ENCODE results near the gene KHNYN.
"Not testable (repeated sequence)": the region's sequence is repeated elsewhere in the genome, so short reads cannot be mapped to it uniquely, and the experiment has no call there.

KHNYN gene

DNA sequence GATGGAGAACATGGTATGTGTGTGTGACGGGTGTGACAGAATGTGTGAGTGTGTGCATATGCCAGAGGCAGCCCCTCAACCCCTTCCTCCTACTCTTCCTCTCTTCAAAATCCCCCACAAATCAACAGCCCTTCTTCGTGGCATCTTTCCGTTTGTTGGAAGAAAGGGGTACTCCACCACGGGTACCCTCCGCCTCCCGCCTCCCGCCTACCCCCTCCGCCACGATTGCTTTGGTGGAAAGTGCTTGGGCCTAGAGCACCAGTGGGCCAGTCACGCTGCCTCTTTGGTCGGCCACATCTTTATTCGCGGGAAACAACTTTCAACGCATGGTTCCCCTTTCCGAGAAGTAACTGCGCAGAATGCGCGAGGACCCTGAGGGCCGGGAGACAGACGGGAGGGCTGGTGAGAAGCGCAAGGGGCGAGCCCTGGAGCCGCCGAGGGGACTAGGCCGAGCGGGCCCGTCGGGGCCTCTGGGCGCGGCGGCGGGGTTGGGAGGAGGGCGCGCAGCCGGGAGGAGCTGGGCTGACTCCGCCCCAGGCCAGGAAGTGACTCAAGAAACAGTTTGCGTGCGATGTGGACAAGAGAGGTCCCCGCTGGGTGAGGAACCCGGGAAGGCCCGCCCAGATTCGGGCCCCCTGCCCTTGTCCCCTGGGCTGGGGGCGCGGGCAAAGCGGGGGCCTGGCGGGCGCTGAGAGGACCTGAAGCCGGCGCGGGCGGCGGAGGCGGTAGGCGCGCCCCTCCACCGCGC is at the start of gene KHNYN, which contains the start of gene CBLN3:
TSS of gene KHNYN (plus strand) at position 560 of the 748 bp plus-strand sequence. CDS start 777 bp downstream, outside the sequence.
TSS of gene CBLN3 (minus strand) at position 274 of the 748 bp plus-strand sequence. CDS start 614 bp downstream, outside the sequence.
- peak; percentile 83 for DNase-seq (ENCODE audit: low read depth)

DNA sequence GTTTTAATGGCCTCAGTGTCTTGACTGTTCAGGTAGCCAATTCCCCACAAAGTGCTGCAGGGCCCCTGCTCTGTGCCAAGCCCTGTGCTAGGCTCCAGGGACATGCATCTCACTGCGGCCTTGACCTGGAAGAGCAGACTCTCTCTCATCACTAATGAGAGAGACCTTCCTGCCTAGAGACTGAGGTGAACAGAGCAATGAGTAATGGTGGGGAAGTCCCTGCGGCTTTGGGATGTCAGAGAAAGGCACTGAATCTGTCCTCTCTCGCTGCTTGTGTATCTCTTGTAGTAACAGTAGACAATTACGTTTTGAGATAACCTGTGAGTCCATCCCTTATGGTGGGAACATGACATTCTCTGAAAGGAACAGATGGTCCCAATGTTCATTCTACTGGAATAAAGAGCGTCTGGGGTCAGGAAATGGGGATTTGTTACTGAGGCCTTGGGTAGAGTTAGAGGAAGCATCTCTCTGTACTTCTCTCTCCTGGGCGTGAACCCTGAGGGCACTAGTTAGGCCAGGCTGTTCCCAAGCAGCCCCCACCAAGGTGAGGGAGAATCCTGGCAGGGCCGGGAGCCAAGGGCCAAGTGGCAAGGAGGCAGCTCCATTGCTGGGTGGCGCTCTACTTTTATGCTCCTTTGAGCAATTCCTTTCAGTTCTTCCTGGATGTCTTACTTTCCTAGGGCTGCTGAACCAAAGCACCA is 48.2 kb upstream of the KHNYN start:
- DNase-seq (ENCODE audit: low read depth), result no peak

DNA sequence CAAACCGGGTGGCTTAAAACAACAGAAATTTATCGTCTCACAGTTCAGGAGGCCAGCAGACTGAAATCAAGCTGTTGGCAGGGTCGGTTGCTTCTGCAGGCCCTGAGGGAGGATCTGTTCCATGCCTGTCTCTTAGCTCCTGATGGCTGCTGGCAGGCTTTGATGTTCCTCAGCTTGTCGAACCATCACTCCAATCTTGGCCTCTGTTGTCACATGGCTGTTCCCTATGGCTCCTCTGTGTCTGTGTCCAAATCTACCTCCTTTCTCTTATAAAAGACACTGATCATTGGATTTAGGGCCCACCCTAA is 47.7 kb upstream of the KHNYN start:
- no peak for DNase-seq (ENCODE audit: low read depth)

DNA sequence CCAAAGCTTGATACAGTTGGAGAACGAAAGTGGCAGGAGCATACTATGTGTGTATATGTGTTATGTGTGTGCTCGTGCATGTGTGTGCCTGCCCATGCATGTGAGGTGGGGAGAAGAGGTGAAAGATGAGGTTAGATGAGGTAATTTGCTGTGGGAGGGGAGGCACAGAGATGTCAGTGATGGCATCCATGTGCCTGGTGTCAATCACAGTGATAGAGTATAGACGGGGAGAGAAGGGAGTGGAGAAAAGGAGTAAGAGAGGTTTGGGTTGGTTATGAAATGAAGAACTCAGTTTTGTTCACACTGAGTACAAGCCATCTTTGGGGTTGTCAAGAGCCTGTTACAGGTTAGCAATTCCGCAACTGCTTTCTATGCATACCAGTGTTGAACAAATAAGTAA is 45.6 kb upstream of the KHNYN start:
- no peak for DNase-seq (ENCODE audit: low read depth)

DNA sequence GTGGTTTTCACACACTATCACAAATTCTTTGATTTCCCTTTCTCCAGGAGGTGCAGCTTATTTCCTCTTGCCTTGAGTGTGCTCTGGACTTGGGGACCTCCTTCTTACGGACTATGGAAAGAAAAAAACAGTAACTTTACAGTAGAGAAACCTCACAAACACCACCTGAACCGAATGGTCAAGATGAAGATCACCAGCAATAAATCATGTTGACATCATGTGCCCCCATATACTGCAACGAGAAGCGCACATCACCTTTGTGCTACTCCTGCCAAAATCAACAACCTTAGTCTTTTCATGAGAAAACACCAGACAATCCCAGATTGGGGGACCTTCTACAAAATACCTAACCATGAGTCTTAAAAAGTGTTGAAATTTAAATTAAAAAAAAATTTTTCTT is 44.2 kb upstream of the KHNYN start:
- DNase-seq (ENCODE audit: low read depth), result no peak

DNA sequence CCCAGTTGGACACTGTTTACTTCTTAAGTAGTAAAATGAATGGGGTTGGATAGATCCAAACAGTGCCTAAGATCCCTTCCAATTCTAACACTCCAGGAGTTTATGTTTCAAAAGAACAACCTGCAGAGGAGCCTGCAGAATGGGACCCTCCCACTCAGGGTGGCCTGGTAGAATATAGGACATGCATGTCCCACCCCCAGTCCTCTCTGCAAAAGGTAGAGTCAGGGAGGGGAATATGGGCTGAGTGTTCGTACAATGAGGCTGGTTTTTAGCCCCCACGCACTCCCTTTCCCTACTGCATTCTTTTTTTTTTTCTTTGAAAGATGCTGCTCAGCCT is 42.8 kb upstream of the KHNYN start:
- DNase-seq (ENCODE audit: low read depth), result no peak

DNA sequence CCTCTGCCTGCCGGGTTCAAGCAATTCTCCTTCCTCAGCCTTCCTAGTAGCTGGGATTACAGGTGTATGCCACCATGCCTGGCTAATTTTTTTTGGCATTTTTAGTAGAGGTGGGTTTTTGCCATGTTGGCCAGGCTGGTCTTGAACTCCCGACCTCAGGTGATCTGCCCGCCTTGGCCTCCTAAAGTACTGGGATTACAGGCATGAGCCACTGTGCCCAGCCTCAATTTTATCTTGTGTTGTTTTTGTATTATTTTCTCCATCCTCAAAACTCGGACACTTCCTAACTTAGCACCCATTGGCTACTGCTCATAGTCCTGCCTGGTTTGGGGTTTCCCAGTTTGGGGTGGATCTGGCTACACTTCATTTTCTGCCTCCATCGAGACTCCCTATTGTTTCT is 42.2 kb upstream of the KHNYN start:
- DNase-seq (ENCODE audit: low read depth), result not testable (repeated sequence)

DNA sequence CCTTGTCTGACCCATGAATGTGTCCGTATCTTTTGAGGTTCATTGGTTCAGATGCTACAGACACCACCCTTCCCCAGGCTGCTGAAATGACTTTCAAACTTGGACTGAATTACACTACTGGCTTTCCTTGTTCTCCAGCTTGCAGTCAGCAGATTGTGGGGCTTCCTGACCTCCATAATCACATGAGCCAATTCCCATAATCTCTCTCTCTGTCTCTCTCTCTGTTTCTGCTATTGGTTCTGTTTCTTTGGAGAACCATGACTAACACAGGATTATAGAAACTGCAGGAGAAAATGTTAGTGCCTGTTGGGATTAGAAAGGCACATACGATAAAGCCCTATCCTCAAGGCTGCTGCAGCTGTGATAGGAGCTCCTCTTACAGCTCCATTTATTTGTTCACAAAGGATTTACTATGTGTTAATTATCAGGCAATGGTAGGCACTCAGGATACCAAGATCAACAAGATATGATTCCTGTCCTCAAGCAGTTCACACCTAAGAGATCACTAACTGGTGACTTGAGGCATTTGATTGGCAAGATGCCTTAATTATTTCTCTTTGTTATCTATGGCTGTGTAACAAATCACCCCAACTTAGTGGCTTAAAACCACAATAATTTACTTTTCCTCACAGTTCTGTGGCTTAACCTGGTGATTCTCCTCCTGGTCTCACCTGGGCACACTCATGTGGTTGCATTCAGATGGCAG is 41.1 kb upstream of the KHNYN start:
- no peak for DNase-seq (ENCODE audit: low read depth)

DNA sequence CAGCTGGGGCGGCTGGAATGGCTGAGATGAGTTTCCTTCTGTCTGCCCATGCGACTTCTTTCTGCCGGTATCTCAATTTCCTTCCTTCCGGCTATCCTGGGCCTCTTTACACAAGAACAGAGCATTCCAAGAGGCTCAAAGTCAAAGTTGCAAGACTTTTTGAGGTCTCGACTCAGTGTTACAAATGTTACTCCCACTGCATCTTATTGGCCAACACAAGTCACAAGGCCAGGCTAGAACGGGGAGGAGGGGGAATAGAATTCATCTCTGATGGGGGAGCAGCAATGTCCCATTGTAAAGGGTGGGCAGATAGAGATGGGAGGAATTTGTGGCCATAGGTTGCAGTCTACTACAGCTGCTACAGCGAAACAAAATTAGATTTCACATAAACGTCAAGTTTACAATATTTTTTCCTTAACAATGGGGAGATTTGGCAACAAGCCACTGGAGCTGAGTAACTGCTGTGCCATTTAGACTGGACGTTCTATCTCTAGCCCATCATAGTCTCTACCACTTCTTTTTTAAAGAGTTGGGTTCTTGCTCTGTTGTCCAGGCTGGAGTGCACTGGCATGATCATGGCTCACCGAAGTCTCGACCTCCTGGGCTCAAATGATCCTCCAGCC is 40.4 kb upstream of the KHNYN start:
- no peak for DNase-seq (ENCODE audit: low read depth)

DNA sequence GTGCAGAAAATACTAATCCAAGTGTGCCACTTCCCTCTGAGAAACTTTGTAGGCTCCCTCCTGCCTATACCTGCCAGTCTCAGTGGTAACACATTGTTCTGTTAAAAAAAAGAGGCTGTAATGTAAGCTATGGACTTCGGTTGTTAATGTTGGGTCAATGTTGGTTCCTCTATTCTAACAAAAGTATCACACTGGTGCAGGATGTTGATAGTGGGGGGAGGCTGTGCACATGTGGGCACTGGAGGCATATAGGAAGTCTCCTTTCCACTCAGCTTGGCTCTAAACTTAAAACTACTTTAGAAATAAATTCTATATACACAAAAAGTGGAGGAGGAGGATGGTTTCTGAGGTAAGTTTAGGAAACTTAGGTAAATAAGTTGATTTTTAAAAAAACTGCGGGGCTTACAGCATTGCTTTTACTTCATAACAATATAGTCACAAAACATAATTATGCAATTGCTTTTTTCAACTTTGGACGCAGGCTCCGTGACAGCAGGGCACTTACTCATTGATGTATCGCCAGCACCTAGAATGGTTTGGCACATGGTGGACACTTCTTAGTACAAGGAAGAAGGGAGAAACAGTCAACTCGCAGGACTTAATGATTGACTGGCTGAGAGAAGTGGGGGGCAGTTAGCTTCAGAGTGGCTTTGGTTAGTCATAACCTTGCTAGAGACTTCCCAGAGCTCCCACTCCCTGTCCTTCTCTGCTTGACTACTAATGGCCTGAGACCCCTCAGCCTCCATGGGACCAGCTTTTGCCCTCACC is 38.9 kb upstream of the KHNYN start:
- DNase-seq (ENCODE audit: low read depth), result no peak

DNA sequence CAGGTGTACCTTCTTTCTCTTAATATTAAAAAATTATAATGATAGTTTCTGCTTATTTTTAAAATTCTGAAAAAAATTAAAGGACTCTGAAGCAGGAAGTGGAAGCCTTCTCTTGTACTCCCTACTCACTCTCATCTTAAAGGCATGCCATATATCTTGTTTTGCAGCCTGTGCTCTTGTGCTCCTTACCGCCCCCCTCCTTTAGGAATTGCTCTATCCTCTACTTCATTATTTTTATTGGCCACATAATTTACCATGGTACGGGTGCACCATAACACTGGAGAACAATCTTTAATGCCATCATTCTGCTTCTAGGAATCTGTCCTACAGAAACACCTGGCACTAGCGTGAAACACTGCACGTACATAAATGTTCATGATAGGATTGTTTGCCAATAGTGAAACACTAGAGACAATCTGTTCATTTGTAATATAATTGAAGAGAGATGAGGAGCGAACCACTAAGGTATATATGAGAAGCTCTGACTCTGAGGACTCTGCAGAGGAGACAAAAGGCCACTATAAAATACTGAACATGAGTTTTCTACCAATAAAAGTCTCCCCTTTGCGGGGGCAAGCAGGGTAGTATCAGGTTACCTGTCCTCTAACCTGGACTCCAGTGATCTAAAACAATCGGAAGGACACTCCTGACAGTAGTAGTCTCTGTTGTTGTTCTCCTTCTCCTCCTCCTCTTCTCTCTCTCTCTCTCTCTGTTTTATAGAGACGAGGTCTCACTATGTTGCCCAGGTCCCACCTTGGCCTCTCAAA is 37.2 kb upstream of the KHNYN start:
- DNase-seq (ENCODE audit: low read depth), result no peak

DNA sequence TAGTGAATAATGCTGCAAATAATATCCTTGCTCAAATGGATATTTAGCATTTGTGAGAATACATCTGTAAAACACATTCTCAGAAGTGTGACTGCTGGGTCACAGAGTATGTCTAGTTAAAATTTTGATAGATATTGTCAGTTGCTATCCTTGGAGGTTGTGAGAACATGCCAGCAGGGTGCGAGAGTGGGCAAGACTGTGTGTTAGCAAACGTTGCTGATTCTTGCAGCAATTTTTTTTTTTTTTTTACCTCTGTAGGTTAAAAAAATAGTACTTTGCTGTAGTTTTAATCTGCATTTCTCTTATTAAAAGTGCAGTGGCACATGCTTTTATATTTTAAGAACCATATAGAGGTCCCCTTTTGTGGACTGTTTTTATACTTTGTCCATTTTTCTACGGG is 35.5 kb upstream of the KHNYN start:
- DNase-seq (ENCODE audit: low read depth), result no peak

DNA sequence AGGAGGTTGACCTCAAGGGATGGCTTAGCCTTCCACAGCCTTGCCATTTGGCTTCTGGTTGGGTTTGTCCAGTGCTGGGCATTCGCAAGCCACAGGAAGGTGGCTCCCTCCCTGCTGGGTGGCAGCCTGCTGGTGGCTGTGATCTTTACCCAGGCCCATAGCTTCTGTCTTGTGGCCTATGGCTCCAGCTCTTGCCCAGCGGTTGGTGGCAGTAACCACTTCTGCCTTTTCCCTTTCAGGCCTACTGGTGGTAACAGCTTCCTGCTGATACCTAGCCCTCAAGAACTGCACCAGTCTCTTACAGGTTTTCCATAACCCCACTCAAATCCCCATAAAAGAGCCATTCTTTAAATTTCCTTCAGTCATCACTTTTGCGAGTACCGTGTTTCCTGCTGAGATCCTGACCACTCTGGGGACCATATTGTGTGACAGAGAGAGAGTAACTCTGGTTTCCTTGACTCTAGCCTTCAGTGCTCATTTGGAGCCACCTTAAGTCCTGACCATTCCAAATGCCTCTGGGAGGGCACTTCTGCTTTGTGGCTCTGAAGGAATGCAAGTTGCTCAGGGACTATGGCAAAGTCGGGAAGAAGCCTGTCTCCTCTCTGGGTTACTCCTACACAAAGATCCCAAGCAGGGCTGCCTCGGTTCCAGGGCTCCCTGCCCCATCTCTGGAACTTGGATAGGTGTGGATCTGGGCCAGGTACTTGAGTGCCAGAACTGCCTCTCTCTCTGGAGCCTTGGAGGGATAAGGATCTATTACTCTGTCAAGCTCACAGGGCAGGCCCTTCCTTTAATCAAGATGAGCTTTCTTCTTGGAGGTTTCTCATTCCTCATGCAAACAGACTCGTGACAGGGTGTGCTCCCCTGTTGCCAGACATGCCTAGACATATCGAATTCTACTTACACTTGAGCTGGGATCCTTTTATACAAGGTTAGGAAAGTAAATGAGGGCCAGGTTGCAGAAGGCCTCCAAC is 33.9 kb upstream of the KHNYN start:
- no peak for DNase-seq (ENCODE audit: low read depth)

DNA sequence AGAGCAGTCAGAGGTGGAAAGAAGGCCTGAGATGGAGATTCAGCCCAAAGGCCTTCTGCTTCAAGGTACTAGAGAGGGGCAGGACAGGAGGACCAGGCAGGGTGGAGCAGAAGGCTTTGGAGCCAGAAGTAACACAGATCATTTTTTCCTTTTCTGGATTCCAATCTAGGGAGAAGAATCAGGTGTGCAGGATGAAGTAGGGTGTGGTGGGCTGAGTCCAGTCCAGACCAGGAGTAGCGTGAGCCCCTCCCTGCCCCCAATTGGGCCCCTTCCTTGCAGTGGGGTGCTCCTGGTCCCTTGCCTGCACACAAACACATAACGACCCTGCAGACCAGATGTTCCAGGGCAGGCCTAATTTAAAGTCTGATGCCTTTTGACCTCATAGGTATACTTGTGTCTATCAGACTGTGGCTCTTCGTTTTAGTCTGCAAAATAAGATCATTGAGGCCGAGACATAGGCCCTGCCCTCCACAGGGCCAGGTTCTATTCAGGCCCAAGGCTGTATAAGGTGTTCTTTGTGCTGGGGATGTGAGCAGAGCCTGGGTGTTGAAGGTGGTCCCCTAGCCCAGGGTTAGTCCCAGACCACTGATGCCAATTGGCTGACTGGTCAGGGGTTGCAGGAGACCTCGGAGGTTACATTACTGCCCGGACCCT is 32.0 kb upstream of the KHNYN start:
- no peak for DNase-seq (ENCODE audit: low read depth)

DNA sequence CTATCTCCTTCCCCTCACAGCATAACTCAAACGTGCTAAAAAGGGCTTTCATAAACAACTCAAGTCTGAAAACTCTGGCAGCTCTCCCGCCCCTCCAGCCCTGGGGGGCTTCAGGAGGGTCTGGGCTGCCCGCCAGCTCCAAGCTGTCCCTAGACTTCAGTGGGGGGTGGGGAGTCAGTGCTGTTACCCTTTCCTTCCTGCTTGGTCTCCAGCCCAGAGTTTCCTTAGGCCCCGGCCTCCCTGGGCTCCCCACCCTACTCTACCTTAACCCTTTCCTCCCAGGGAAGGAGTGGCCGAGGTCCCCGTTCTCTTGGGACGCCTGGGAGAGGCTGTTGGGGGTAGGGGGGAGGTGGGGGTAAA is 31.5 kb upstream of the KHNYN start:
- no peak for DNase-seq (ENCODE audit: low read depth)

DNA sequence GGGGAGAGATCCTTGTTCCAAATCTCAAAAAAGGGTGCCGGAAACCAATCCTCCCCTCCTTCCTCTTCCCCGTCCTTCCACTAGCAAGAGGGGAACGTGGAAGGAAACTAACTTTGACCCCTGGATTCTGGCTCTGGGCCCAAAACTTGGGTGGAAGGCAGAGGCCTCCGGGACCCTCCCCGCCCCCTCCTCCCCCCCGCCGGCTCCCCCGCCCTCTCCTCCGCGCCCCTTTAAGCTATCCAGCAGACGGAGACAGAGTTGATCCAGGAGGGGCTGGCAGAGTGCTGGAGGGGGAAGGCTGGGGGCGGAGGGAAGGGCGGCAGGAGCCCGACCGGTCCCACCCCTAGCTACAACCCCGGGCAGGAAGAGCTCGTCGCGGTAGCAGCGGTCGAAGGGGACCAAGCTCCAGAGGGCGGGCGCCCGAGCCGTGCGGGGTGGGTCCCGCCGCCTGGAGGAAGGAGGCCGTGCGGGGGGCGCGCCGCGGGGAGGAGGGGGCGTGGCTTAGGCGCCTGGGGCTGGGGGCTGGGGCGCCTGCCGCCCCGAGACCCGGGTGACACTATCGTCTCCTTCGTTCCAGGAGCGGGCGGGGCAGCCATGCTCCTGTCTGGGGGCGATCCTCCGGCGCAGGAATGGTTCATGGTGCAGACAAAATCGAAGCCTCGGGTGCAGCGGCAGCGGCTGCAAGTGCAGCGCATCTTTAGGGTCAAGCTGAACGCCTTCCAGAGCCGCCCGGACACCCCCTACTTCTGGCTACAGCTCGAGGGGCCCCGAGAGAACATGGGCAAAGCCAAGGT is 30.9 kb upstream of the KHNYN start, which contains the start of gene NYNRIN:
TSS of gene NYNRIN (plus strand) at position 351 of the 794 bp plus-strand sequence. CDS start at position 595, 244 bp downstream.
- peak; percentile 23 for DNase-seq (ENCODE audit: low read depth)

DNA sequence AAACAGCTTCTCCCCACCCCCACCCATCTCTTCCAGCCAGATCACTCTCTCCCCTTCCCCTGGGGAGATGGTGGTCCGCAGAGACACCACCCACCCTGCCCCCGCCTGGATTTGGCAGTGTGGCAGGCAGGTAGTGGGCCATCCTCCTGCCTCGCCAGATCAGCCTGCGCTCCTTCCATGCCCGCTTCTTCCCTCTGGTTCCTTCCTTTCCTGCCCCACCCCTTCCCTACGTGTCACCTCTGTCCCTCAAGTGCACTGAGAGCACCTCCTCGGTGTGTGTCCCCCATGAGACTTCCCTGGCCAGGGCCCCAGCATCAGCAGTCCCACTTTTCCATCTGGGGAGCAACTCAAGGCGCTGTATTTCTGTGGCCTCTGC is 30.3 kb upstream of the KHNYN start:
- no peak for DNase-seq (ENCODE audit: low read depth)

DNA sequence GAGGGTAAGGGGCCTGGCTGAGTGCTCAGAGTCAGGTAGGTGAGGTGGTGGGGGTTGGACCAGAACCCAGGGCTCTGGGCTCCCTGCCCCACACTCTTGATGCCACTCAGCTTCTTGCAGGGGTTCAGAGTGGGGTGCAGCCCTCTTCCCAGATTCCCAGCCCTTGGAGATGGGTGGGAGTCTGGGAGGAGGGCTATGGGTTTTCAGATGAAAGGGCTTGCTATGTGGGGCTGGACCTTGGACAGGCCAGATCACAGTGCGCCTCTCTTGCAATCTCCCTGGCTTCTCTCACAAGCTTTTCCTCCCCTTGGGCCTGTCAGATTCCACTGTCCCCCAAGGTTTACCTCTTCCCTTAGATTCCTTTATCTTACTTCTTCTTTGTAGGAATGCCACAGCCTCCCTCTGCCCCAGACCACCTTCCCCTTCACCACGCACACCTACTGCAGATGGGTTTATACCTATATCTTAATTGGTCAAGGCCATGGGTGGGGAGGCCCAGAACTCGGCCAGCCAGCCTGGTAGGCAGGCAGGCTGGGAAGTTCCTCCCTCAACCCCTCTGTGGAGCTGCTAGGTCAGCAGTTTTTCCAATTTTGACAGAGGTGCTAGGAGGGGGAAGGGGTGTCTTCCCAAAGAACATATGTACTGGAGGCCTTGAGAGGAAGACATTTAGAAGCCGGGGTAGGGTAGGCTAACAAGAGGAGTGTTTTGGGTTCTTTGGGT is 29.6 kb upstream of the KHNYN start:
- DNase-seq (ENCODE audit: low read depth), result no peak

Measured in activated T-helper 1 cell treated with Interleukin-2 at 50 U/mL for 16 hours (primary cell).